ENCODE data around the gene YTHDF1. TPM values are rescaled to one million over a fixed set of nuclear protein-coding genes. Genes with fewer than 3 reads are reported as not detected.
A peak's percentile ranks its signal among the peaks of the same experiment; 100 is the strongest.

Gene YTHDF1
- total RNA-seq, 1 experiment from 2014 or later = 196 TPM

DNA sequence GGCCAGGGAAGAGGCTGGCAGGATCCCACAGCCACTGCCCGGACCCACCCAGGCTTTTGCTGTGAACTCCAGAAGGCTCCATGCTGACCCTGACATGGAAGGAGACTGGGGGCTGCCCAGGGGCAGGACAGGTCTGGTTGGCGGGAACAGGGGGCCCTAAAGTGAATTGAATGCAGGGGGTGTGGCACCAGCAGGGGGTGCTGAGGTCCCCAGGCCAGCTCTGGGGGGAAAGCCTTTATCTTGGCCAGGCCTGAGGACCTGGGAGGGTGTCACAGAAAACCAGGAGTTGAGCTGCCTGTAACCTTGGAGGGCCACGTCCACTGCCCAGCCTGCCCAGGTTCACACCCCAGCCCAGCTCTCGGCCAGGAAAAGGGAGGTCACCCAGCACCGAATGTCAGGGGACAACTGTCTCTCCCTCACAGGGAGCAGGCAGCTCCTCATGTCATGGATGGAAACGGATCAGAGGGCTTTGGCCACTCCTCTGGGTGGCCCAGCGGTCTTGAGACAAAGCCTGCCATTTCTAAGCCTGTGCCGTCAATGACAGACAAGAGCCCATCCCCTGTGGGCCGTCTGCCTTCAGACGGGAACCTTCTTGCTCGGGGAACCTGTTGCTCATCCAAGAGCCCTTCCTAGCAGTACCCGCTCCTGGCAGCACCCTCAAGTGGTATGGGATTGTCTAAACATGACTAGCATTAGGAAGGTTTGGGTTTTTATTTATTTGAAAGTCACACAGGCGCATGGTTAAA is 2.9 kb upstream of the YTHDF1 start:
- intact Hi-C loops (cut with micrococcal nuclease; ENCODE audit: unreplicated experiment) = no loop called here
- no peaks in the 10 kb centered on the region for H3K9me3 ChIP-seq
- Mint-ChIP-seq H3K27ac (ENCODE audit: unreplicated experiment) (no peak overlapping the region), H3K4me3 (ENCODE audit: unreplicated experiment) (no peak overlapping the region), H3K9me3 (ENCODE audit: unreplicated experiment) (no peaks in the 10 kb centered on the region), H3K4me1 (ENCODE audit: low read depth, unreplicated experiment) (peaks cover 24% of the 10 kb centered on the region), H3K27me3 (ENCODE audit: insufficient read depth, unreplicated experiment) (peaks cover 3% of the 10 kb centered on the region), H3K36me3 (ENCODE audit: insufficient read depth, unreplicated experiment) (peaks cover 19% of the 10 kb centered on the region)
- TF ChIP-seq, protein P1, sequence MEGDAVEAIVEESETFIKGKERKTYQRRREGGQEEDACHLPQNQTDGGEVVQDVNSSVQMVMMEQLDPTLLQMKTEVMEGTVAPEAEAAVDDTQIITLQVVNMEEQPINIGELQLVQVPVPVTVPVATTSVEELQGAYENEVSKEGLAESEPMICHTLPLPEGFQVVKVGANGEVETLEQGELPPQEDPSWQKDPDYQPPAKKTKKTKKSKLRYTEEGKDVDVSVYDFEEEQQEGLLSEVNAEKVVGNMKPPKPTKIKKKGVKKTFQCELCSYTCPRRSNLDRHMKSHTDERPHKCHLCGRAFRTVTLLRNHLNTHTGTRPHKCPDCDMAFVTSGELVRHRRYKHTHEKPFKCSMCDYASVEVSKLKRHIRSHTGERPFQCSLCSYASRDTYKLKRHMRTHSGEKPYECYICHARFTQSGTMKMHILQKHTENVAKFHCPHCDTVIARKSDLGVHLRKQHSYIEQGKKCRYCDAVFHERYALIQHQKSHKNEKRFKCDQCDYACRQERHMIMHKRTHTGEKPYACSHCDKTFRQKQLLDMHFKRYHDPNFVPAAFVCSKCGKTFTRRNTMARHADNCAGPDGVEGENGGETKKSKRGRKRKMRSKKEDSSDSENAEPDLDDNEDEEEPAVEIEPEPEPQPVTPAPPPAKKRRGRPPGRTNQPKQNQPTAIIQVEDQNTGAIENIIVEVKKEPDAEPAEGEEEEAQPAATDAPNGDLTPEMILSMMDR (IDR thresholded peaks at IDR 0.05; ENCODE audit: insufficient read depth in 1 of 2, low read depth in 1 of 2, low read length in 1 of 2, severe bottlenecking in 1 of 2, unreplicated experiment in 1 of 2) = peak in 1 of 2 experiments; percentile 20
- DNase-seq = no peak
- no peak overlapping the region for H3K4me3 ChIP-seq (ENCODE audit: low read depth, low read length)
- CTCF ChIA-PET = interaction anchor here (1.4 kb wide), 1 partner anchor 16 kb away, joined by 3 read pairs; no protein-coding TSS in a partner anchor
- BruUV-seq (replicated peaks) = no TSS peak
- no peaks in the 10 kb centered on the region for H3K27me3 ChIP-seq (replicated peaks; ENCODE audit: control insufficient read depth, insufficient read depth, low read length)
- peaks cover 26% of the 10 kb centered on the region for H3K4me1 ChIP-seq
- POLR2A ChIA-PET = no interaction called here
- H3K36me3 ChIP-seq (ENCODE audit: control insufficient read depth, insufficient read depth, low read length) = peaks cover 2% of the 10 kb centered on the region

DNA sequence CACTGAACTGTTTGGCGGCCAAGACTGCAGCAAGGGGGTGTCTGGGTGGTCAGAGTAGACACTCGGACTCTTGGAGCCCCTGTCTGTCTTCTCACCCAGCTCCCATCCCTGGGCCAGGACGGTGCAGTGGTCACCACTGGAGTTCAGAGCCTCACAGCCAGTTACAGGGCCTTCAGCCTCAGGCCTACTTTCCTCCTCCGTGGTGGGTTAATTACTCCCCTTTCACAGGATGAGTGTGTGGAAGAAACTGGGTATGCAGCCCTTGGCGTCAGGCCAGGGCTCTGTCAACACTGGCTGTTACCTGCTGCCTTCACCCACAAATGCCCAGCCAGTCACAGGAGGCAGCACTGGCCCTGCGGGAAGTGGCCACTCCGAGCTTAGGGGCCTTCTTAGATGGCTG is 1.8 kb upstream of the YTHDF1 start:
- Histone ChIP-seq H3K36me3 (ENCODE audit: control insufficient read depth, insufficient read depth, low read length) (peaks cover 4% of the 10 kb centered on the region), H3K4me1 (peaks cover 36% of the 10 kb centered on the region), H3K4me3 (ENCODE audit: low read depth, low read length) (no peak overlapping the region), H3K9me3 (no peaks in the 10 kb centered on the region), H3K27me3 (replicated peaks; ENCODE audit: control insufficient read depth, insufficient read depth, low read length) (no peaks in the 10 kb centered on the region)
- Mint-ChIP-seq H3K27me3 (ENCODE audit: insufficient read depth, unreplicated experiment) (peaks cover 3% of the 10 kb centered on the region), H3K4me1 (ENCODE audit: low read depth, unreplicated experiment) (peaks cover 36% of the 10 kb centered on the region), H3K9me3 (ENCODE audit: unreplicated experiment) (no peaks in the 10 kb centered on the region), H3K4me3 (ENCODE audit: unreplicated experiment) (peak overlapping the region; percentile 92), H3K27ac (ENCODE audit: unreplicated experiment) (no peak overlapping the region), H3K36me3 (ENCODE audit: insufficient read depth, unreplicated experiment) (peaks cover 30% of the 10 kb centered on the region)
- DNase-seq = no peak
- CTCF ChIA-PET = interaction anchor here (2.3 kb wide), 1 partner anchor 17 kb away, joined by 7 read pairs; no protein-coding TSS in a partner anchor
- BruUV-seq (replicated peaks) = no TSS peak
- TF ChIP-seq, protein P1 (IDR thresholded peaks at IDR 0.05; ENCODE audit: insufficient read depth in 1 of 2, low read depth in 1 of 2, low read length in 1 of 2, severe bottlenecking in 1 of 2, unreplicated experiment in 1 of 2) = no peak
- intact Hi-C loops (cut with micrococcal nuclease; ENCODE audit: unreplicated experiment) = no loop called here
- POLR2A ChIA-PET = no interaction called here

DNA sequence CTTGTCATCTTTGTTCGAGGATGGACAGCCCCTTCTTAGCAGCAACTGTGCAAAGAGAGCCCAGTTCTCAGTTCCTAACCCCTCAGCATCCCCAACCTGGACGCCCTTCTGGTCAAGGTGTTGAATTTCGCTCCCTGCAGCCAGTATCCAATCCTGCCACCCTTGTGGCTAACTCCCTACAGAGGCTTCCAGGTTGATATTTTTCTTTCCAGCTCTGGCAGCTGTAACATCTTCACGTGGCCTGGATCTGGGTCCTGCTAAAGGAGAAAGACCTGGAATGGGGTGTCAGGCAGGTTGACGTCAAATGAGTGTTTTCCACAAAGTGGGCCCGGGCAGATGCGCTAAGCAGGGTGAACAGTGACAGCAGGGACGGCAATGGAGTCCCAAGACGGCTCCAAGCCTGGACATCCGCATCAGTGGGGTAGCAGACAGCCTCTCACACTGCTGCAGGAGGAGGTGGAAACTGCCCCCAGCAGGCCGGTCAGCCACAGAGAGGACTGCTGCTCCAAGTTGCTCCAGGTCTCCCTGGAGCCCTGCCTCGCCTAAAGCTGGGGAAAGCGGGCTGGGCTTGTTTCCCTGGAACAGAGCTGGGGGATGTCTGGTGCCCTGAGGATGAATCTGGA is 1.0 kb upstream of the YTHDF1 start:
- peak overlapping the region; percentile 86 for H3K27ac Mint-ChIP-seq (ENCODE audit: unreplicated experiment)
- H3K4me1 Mint-ChIP-seq (ENCODE audit: low read depth, unreplicated experiment) = peaks cover 37% of the 10 kb centered on the region
- H3K4me1 ChIP-seq = peaks cover 38% of the 10 kb centered on the region
- peak in 1 of 2 experiments; percentile 63 for DNase-seq
- H3K27me3 Mint-ChIP-seq (ENCODE audit: insufficient read depth, unreplicated experiment) = peaks cover 3% of the 10 kb centered on the region
- H3K9me3 Mint-ChIP-seq (ENCODE audit: unreplicated experiment) = no peaks in the 10 kb centered on the region
- POLR2A ChIA-PET = no interaction called here
- peaks cover 10% of the 10 kb centered on the region for H3K36me3 ChIP-seq (ENCODE audit: control insufficient read depth, insufficient read depth, low read length)
- H3K4me3 Mint-ChIP-seq (ENCODE audit: unreplicated experiment) = peak overlapping the region; percentile 92
- peak overlapping the region; percentile 94 for H3K4me3 ChIP-seq (ENCODE audit: low read depth, low read length)
- no TSS peak for BruUV-seq (replicated peaks)
- TF ChIP-seq, protein P1 (IDR thresholded peaks at IDR 0.05; ENCODE audit: insufficient read depth in 1 of 2, low read depth in 1 of 2, low read length in 1 of 2, severe bottlenecking in 1 of 2, unreplicated experiment in 1 of 2) = peak; percentile 23 to 27
- H3K9me3 ChIP-seq = no peaks in the 10 kb centered on the region
- intact Hi-C loops (cut with micrococcal nuclease; ENCODE audit: unreplicated experiment) = no loop called here
- CTCF ChIA-PET = interaction anchor here (1.3 to 2.3 kb wide), 2 partner anchors 18 to 63 kb away, joined by 3 to 7 read pairs; no protein-coding TSS in a partner anchor
- H3K36me3 Mint-ChIP-seq (ENCODE audit: insufficient read depth, unreplicated experiment) = peaks cover 38% of the 10 kb centered on the region
- H3K27me3 ChIP-seq (replicated peaks; ENCODE audit: control insufficient read depth, insufficient read depth, low read length) = no peaks in the 10 kb centered on the region

Data from Caco-2 (cell line).